ENCODE data around the gene SLC51B.

- TF ChIP-seq CTCF (conservative IDR thresholded peaks at IDR 0.05; ENCODE audit: low read length): no peak
- TF ChIP-seq EZH2phosphoT487 (IDR thresholded peaks at IDR 0.05; ENCODE audit: borderline replicate concordance): no peak
Observed at GRCh38 chr15:65051266-65051665, 6.1 kb downstream of the SLC51B start.
